IMR-90 (cell line): ENCODE results near the gene RMDN2.

ENCODE experiments used
- CEBPB ChIP-seq: IDR thresholded peaks from 2 replicates; pipeline ENCODE4 v1.6.1; 2012; ENCODE audit warnings: low read depth, low read length, improper control_type of control experiment
- CTCF ChIP-seq: conservative IDR thresholded peaks from 2 replicates; pipeline ENCODE4 v1.5.1; 2012; ENCODE audit warnings: mild to moderate bottlenecking, low read depth, low read length, improper control_type of control experiment

GRCh38 chr2:38026846-38027245, 101.8 kb downstream of the RMDN2 start:
- TF ChIP-seq CEBPB (no peak), CTCF (no peak)
